Stimulated activated naive CD8-positive, alpha-beta T cell treated with anti-CD3 and anti-CD28 coated beads, Interleukin-15, Interleukin-2, amounts not matched to agents 100 ng/mL and 50 ng/mL, for 24 hours (primary cell): ENCODE results near the gene MBD2.
"Not testable (repeated sequence)": the region's sequence is repeated elsewhere in the genome, so short reads cannot be mapped to it uniquely, and the experiment has no call there.

Experiments
- H3K27ac Mint-ChIP-seq: one replicate; pipeline ENCODE4 v1.8.0; 2021; ENCODE audit warnings: mild to moderate bottlenecking, mixed read lengths
- H3K27me3 Mint-ChIP-seq: one replicate; pipeline ENCODE4 v1.8.0; 2021; ENCODE audit warnings: mixed read lengths
- H3K36me3 Mint-ChIP-seq: one replicate; pipeline ENCODE4 v1.8.0; 2021; ENCODE audit warnings: low read depth, mixed read lengths
- H3K4me1 Mint-ChIP-seq: one replicate; pipeline ENCODE4 v1.8.0; 2021; ENCODE audit warnings: low read depth, mixed read lengths
- H3K4me3 Mint-ChIP-seq: one replicate; pipeline ENCODE4 v1.8.0; 2021; ENCODE audit warnings: mild to moderate bottlenecking, mixed read lengths
- H3K9me3 Mint-ChIP-seq: one replicate; pipeline ENCODE4 v1.8.0; 2021; ENCODE audit warnings: mixed read lengths

Gene MBD2

DNA sequence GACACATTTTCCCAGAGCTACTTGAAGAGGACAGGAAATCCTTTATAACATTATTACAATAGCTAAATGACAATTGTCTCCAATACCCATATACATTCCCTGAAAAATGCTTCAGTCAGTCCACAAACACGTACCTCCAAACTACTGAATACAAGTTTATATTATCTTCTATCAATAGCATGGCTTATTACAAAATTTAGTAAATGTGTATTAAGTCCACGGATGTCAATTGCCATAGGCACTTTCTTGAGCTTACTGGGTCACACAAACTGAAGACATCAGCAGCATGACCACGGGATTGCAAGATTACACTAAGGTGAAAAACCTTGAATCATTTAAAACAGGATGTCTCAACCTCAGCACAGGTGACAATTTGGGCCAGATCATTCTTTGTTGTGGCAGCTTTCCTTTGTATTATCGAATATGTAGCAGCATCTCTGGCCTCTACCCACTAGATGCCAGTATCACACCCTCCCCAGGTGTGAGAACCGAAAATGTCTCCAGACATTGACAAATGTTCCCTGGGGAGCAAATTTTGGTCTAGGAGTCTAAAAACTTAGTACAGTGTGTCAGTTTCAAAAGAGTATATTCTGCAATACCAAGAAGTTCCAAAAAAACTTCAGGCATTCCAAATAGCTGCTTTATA lies 1.4 kb downstream of the MBD2 start:
- no peaks in the 10 kb centered on the region for H3K9me3 Mint-ChIP-seq
- peak overlapping the region; percentile 95 for H3K27ac Mint-ChIP-seq
- peaks cover 23% of the 10 kb centered on the region for H3K36me3 Mint-ChIP-seq
- H3K4me3 Mint-ChIP-seq, result peak overlapping the region; percentile 94
- H3K27me3 Mint-ChIP-seq, result no peaks in the 10 kb centered on the region
- peaks cover 54% of the 10 kb centered on the region for H3K4me1 Mint-ChIP-seq

DNA sequence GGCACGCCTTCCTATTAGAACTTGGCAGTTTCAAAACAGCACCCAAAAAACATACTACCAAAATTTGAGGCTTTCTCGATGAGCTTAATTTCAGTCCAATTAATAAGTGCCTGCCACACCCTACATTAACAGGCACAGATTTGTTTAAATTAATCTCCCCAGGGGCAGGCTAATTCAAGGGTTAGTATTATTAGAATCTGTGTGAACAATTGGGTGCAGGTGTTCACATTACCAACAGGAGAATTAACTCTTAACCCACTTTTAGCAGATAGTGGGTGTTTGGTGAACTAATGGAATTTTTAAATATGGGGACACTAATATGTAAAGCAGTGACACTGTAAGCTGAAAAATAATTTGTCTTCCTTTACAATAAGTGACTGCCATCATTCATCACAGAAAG lies 4.1 kb downstream of the MBD2 start:
- H3K4me3 Mint-ChIP-seq, result peak overlapping the region; percentile 42
- H3K36me3 Mint-ChIP-seq, result peaks cover 23% of the 10 kb centered on the region
- H3K27me3 Mint-ChIP-seq, result no peaks in the 10 kb centered on the region
- H3K9me3 Mint-ChIP-seq, result no peaks in the 10 kb centered on the region
- H3K4me1 Mint-ChIP-seq, result peaks cover 73% of the 10 kb centered on the region
- H3K27ac Mint-ChIP-seq, result no peak overlapping the region

DNA sequence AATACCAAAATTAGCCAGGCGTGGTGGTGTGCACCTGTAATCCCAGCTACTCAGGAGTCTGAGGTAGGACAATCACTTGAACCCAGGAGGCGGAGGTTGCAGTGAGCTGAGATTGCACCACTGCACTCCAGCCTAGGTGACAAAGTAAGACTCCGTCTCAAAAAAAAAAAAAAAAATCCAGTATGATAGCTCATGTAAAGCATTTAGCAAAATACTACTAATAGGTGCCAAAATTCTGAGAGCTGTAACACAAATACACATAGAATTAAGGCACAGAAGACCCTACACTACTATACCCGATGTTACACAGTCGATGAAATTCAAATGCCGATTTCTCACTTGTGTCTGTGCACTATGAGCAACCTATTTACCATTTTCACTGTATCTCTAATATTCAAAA lies 5.7 kb downstream of the MBD2 start:
- not testable (repeated sequence) for H3K27me3 Mint-ChIP-seq, H3K9me3 Mint-ChIP-seq, H3K4me3 Mint-ChIP-seq, H3K27ac Mint-ChIP-seq
- Mint-ChIP-seq H3K4me1 (peaks cover 75% of the 10 kb centered on the region), H3K36me3 (peaks cover 27% of the 10 kb centered on the region)

DNA sequence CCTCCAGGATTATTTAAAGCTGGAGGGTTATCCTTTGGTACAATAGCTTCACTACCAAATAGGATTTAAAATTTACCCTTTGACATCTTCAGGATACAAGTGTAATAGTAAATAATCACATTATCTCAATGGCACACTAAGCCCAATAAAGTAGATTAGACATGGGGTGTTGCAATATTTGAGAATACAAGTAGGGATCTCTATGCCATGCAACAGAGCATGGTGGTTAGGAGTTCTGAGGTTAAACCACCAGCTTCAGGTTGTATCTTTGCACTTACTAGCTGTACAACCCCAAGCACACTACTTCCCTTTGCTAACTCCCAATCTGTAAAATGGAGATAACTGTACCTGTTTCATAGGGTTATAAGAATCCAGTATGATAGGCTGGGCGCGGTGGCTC lies 6.2 kb downstream of the MBD2 start:
- Mint-ChIP-seq H3K27ac (no peak overlapping the region), H3K27me3 (no peaks in the 10 kb centered on the region), H3K4me3 (no peak overlapping the region), H3K4me1 (peaks cover 77% of the 10 kb centered on the region), H3K9me3 (no peaks in the 10 kb centered on the region), H3K36me3 (peaks cover 27% of the 10 kb centered on the region)

DNA sequence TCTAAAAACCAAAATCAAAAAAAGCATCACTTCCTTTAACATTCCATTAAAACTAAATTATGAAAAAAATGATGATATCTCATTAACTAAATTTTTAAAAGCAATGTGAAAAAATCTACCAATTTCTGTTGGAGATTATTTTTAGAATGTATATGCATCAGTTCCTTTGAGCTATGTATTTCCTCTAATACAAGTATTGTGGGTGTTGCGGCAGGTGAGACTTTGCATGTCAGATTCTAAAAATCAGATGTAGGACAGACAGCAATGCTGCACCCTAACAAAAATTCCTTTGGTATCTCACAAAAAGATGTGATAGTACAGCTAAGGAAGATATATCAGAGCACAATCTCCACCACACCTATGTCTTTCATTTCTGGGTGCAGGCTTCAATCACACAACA lies 6.8 kb downstream of the MBD2 start:
- Mint-ChIP-seq H3K9me3 (no peaks in the 10 kb centered on the region), H3K4me3 (no peak overlapping the region), H3K27ac (no peak overlapping the region), H3K4me1 (peaks cover 72% of the 10 kb centered on the region), H3K27me3 (no peaks in the 10 kb centered on the region), H3K36me3 (peaks cover 27% of the 10 kb centered on the region)

DNA sequence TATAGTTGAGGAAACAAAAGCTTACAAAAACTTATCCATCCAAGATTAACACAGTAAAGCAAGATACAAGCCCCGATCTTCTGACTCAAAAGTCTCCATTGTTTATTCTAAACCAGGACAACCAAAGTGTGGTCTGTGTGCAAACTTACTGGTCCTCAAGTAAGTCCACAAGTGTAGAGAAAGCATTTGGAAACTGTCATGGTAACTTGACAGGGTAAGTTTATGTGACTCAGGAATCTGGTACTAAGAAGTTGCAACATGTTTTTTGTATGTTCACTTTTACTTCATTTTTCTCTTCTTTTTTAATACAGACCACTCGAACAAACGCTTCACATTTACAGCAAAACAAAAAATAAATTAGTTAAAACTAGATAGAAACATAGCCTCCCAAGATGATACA lies 9.4 kb downstream of the MBD2 start:
- peak overlapping the region; percentile 17 for H3K4me3 Mint-ChIP-seq

DNA sequence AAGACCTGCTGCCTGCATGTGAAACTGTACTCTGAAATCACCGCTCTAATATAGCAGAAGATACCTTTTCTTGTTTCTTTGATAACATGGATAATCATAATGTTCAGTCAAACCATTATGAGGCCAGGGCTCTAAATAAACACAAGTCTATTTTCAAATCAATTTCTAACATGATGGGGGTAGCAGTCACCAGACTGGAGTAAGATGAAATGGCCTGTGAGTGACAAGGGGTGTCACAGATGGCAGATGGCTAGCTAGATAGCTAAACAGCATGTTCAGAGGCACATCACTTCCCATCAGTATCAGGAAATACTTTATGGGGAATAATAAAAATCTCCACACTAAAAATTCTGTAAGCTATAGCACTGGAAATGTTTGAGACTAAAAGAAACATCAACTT lies 14.0 kb downstream of the MBD2 start:
- Mint-ChIP-seq H3K36me3 (peaks cover 10% of the 10 kb centered on the region), H3K9me3 (no peaks in the 10 kb centered on the region), H3K27ac (peak overlapping the region; percentile 76), H3K4me3 (no peak overlapping the region), H3K27me3 (no peaks in the 10 kb centered on the region), H3K4me1 (peaks cover 77% of the 10 kb centered on the region)

More for the DNA sequence above, 9.4 kb downstream of the MBD2 start:
- Mint-ChIP-seq H3K27ac (no peak overlapping the region), H3K4me1 (peaks cover 73% of the 10 kb centered on the region), H3K36me3 (peaks cover 13% of the 10 kb centered on the region), H3K27me3 (no peaks in the 10 kb centered on the region), H3K9me3 (no peaks in the 10 kb centered on the region)

DNA sequence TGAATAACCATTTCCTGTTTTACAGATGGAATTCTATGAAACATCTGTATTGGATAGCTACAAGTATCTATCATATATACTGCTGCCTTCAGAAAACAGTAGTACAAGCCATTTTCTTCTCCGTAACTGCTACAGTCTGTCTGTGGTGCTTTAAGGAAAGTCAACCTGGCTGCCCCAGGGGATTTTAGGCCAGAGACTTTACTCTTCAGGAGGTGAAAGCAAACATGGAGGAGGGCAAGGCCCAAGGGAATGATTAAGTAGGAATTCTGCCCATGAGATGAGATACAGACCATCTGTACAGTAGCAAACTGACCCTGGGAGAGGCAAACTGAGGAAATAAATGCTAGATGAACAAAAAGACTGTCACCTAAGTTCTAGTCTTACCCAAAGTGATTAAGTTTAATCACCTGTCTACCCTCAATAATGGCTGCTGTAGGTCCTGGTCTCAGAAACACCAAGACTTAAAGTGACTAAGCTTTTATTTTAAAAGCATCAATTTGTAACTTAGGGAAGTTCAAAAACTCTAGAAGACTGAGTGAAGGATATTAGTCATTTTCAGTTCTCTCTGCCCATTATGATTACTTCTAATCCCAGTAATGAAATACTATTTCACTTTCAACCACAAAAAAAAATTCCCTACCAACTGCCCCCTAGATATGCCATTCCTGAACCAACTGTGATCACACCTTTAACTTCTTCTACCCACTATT lies 14.8 kb downstream of the MBD2 start:
- Mint-ChIP-seq H3K4me1 (peaks cover 74% of the 10 kb centered on the region), H3K9me3 (no peaks in the 10 kb centered on the region), H3K27ac (peak overlapping the region; percentile 91), H3K4me3 (peak overlapping the region; percentile 51), H3K36me3 (peaks cover 9% of the 10 kb centered on the region), H3K27me3 (no peaks in the 10 kb centered on the region)

DNA sequence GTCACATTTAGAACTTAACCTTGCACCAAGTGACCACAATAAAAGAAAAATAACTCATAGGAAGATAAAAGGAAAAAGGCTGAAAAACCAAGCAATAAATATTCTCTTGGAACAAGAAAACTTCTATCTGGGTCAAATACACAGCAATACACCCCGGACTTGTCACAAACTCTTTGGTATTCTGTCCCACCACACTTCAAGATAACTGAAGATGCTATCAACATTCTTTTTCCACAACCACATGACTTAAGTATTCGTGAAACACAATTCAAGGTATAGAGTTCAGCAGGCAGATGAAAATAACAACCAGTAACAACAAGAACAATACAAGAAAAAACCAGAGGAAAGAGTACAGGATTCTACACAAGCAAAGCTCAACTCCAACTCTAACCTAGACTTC lies 18.0 kb downstream of the MBD2 start:
- Mint-ChIP-seq H3K27ac (peak overlapping the region; percentile 10), H3K27me3 (no peaks in the 10 kb centered on the region), H3K4me1 (peaks cover 61% of the 10 kb centered on the region), H3K4me3 (no peak overlapping the region), H3K9me3 (no peaks in the 10 kb centered on the region), H3K36me3 (peaks cover 32% of the 10 kb centered on the region)

DNA sequence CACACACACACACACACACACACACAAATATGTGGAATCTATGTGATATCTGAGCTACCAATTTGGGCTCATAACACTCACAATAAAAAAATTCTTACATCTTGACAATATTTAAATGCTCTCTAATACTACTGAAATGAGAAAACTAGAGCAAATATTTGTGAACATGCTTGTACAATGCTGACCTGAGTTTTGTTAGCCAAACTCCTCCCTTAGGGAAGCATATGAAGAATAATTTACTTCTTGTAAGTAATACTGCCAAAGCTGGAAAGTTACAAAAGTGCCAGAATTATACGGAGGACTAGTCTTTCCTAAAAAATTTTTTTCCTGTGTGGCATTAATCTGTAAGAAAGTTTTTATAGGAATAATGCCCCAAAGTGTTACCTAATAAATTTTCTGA lies 18.5 kb downstream of the MBD2 start:
- Mint-ChIP-seq H3K9me3 (no peaks in the 10 kb centered on the region), H3K27me3 (no peaks in the 10 kb centered on the region), H3K27ac (no peak overlapping the region), H3K4me3 (no peak overlapping the region), H3K4me1 (peaks cover 61% of the 10 kb centered on the region), H3K36me3 (peaks cover 37% of the 10 kb centered on the region)

DNA sequence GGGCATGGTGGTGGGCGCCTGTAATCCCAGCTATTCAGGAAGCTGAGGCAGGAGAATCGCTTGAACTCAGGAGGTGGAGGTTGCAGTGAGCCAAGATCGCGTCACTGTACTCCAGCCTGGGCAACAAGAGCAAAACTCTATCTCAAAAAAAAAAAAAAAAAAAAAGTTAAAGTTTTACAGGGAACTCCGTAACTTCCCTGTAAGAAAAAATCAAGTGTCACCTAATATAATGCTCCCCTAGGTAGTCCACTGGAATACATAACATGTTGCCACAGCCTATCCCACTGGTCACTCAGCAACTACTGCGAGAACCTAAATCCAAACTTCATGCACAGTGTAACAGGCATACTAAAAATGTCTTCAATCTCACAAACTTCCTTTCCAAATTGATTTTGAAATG lies 19.0 kb downstream of the MBD2 start:
- H3K27ac Mint-ChIP-seq, H3K9me3 Mint-ChIP-seq, H3K27me3 Mint-ChIP-seq, H3K4me3 Mint-ChIP-seq: not testable (repeated sequence)
- peaks cover 59% of the 10 kb centered on the region for H3K4me1 Mint-ChIP-seq
- H3K36me3 Mint-ChIP-seq, result peaks cover 41% of the 10 kb centered on the region

DNA sequence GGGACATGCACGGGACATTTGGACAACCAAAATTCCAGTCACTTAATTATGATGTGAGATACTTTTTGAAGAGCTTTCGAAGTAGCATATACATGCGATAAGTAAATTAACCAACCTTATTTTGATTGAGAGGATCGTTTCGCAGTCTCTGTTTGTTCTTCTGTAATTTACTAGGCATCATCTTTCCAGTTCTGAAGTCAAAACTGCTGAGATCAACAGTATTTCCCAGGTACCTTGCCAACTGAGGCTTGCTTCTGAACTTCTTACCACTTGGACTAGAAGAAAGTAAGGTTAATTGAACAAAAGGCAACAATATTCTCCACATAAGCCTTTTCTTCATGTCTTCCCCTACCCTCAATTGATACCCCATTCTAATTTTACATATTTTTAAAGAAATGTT lies 19.6 kb downstream of the MBD2 start:
- Mint-ChIP-seq H3K27ac (no peak overlapping the region), H3K36me3 (peaks cover 46% of the 10 kb centered on the region), H3K4me3 (no peak overlapping the region), H3K4me1 (peaks cover 53% of the 10 kb centered on the region), H3K27me3 (no peaks in the 10 kb centered on the region), H3K9me3 (no peaks in the 10 kb centered on the region)

DNA sequence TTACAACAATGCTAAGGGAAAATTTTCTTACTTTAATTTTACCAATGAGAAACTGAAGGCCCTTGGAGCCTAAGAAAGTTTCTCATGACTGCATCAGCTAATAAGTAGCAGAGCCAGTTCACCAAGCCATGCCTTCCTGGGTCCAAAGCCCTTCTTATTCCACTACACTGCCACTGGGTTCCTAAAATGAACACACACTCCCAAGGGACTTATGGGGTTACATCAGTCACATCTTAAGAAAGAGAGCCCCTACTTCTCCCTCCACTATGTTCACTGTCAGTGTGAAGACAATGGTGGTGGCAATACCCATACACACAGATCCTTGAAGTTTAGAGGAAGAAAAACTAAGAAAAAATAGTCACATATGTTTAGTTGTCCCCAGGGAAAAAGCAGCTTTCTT lies 20.6 kb downstream of the MBD2 start:
- peaks cover 54% of the 10 kb centered on the region for H3K36me3 Mint-ChIP-seq
- H3K9me3 Mint-ChIP-seq, result no peaks in the 10 kb centered on the region
- no peak overlapping the region for H3K27ac Mint-ChIP-seq
- H3K27me3 Mint-ChIP-seq, result no peaks in the 10 kb centered on the region
- peaks cover 47% of the 10 kb centered on the region for H3K4me1 Mint-ChIP-seq
- H3K4me3 Mint-ChIP-seq, result no peak overlapping the region

DNA sequence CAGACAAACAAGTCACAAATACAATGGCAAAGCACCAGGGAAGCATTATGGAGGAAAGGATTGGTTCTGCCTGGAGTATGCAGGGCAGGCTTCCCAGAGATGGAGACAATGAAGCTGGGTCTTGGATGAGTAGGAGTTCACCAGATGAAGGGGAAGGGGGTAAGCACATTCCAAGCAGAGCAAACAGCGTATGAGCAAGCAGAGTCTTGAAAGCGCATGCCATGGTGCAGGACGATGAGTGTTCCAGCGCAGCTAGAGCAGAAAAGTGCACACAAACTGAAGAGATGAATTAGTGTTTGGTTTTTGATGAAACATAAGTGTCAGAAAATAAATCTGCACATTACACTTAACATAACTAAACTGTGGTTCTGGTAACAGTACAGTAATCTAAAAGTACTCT lies 21.6 kb downstream of the MBD2 start:
- Mint-ChIP-seq H3K27me3 (no peaks in the 10 kb centered on the region), H3K36me3 (peaks cover 60% of the 10 kb centered on the region), H3K9me3 (no peaks in the 10 kb centered on the region), H3K4me1 (peaks cover 37% of the 10 kb centered on the region), H3K4me3 (no peak overlapping the region), H3K27ac (no peak overlapping the region)

DNA sequence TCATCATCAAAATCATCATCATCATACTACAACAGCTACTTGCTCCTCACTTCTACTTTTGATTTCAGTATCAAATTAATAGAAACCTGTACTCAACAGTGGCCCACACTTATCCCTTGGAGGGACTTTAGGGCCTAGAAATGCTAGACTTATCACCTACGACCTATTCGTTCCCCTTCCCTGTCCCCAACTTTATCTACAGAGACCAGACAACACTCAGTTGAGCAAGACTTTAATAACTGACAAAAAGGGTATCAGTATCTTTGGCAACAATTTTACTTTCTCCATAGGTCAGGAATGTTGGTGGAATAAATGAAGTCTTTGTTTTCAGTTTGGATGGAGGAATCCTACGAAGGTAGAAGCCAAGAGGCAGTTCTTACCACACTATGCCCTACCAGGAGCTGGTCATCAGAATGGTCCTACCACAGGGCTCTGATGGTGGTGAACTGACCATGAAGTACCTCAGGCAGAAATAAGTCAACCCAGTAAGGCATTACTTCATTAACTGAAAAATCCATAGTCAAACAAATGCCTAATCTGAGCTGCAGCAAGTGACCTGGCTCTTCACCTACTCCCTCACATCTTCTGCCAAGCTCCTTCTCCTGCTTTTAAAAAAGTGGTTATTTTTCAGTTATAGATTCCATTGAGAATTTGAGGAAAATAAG lies 26.6 kb downstream of the MBD2 start:
- Mint-ChIP-seq H3K27ac (peak overlapping the region; percentile 39), H3K36me3 (peaks cover 65% of the 10 kb centered on the region), H3K27me3 (no peaks in the 10 kb centered on the region), H3K9me3 (no peaks in the 10 kb centered on the region), H3K4me1 (peaks cover 14% of the 10 kb centered on the region), H3K4me3 (no peak overlapping the region)
